ENCODE measurements around the gene RPS24. TPM values are rescaled to one million over a fixed set of nuclear protein-coding genes. Genes with fewer than 3 reads are reported as not detected.

RPS24 gene
- total and polyA plus RNA-seq, 2 of the 13 experiments (the other 11 are each of a cell fraction or from before 2014, with no cell fraction given) = 2,690 to 3,319 TPM

DNA sequence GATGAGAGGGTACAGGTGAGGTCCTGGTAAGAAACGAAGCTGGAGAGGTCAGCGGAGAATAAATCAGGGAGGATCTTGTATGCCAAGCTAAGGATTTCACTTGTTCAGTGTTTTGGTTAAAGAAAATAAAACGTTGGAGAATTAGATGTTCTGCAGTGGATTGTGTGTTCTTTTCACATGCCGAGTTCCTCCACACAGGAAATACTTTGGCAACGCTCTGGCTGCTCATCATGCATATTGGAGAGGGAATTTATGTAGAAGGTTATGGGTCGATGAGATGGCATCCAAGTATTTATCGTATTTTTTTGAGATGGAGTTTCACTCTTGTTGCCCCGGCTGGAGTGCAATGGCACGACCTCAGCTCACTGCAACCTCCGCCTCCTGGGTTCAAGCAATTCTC, 11.0 kb downstream of the RPS24 start:
- peaks cover 27% of the 10 kb centered on the region for H3K4me1 ChIP-seq (ENCODE audit: insufficient read depth, low read length)
- no peaks in the 10 kb centered on the region for H3K27me3 ChIP-seq (ENCODE audit: control insufficient read depth in 1 of 2, insufficient read depth in 2 of 2, low read length in 2 of 2)
- BruUV-seq (replicated peaks) = no TSS peak
- no peak for ATAC-seq
- 91% methylated on average over 10 of the region's 10 CpGs for WGBS (ENCODE audit: low lambda C conversion rate)
- no peak overlapping the region for H3K4me2 ChIP-seq (ENCODE audit: low read depth, low read length)
- ChIA-PET POLR2A (no interaction called here), CTCF (ENCODE audit: low intra/inter-chr PET ratio, low total read pairs) (no interaction called here)
- no peaks in the 10 kb centered on the region for H3K79me2 ChIP-seq (ENCODE audit: insufficient read depth, low read length)
- in situ Hi-C loops (cut with HindIII; ENCODE audit: extremely low pct_ligation_motif_present, low pct_unique_long_range_greater_than_20kb) (loop anchor here (5.0 kb wide), 1 partner anchor 123 kb away; no protein-coding TSS in a partner anchor), intact Hi-C loops (cut with micrococcal nuclease; ENCODE audit: unreplicated experiment) (loop anchor here (5.0 to 10.0 kb wide), 4 partner anchors 260 to 1153 kb away; no protein-coding TSS in a partner anchor)
- DNase-seq (ENCODE audit: low spot score) = no peak
- no peak overlapping the region for H2AFZ ChIP-seq (ENCODE audit: low read length)
- H3K9me3 ChIP-seq (ENCODE audit: low read length) = no peaks in the 10 kb centered on the region
- TF ChIP-seq POLR2G (IDR thresholded peaks at IDR 0.05; ENCODE audit: low read depth, low read length) = peak; percentile 53; the same call in 1 of the 2 replicates
- no peak for TF ChIP-seq ZNF552 (CRISPR knock-in tag; IDR thresholded peaks at IDR 0.05; ENCODE audit: borderline replicate concordance)
- H3K36me3 ChIP-seq (replicated peaks in 1 of 2; ENCODE audit: control insufficient read depth in 1 of 2, insufficient read depth in 2 of 2, low read length in 2 of 2) = peaks cover 11 to 25% of the 10 kb centered on the region in 2 experiments
- no peak for FAIRE-seq
- H3K27ac ChIP-seq (ENCODE audit: extremely low read length, insufficient read depth, low read length) = no peak overlapping the region
- H4K20me1 ChIP-seq (ENCODE audit: insufficient read depth, low read length) = peaks cover 32% of the 10 kb centered on the region
- no peak overlapping the region for H3K4me3 ChIP-seq (replicated peaks in 1 of 3; ENCODE audit: insufficient read depth in 1 of 3, low read depth in 2 of 3, low read length in 3 of 3)
- no peak overlapping the region for H3K9ac ChIP-seq (ENCODE audit: insufficient read depth, low read depth, low read length)

DNA sequence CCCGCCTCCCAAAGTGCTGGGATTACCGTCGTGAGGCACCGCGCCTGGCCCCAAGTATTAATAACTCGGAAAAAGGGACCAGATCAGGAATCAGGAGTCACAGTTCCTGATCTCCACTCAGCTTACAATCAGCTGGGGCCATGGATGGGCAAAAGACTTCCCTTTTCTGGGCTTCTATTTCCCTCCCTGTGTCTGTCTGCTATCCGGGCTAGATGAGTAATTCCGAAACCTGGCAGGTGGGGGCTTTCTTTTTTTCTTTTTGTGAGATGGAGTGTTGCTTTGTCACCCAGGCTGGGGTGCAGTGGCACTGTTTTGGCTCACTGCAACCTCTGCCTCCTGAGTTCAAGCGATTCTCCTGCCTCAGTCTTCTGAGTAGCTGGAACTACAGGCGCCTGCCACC, 11.6 kb downstream of the RPS24 start:
- ChIA-PET POLR2A (interaction anchor here (1.1 kb wide), 1 partner anchor 8 kb away, joined by 3 read pairs; no protein-coding TSS in a partner anchor), CTCF (ENCODE audit: low intra/inter-chr PET ratio, low total read pairs) (no interaction called here)
- Histone ChIP-seq H2AFZ (ENCODE audit: low read length) (no peak overlapping the region), H3K4me1 (ENCODE audit: insufficient read depth, low read length) (peaks cover 28% of the 10 kb centered on the region), H3K4me3 (replicated peaks in 1 of 3; ENCODE audit: insufficient read depth in 1 of 3, low read depth in 2 of 3, low read length in 3 of 3) (no peak overlapping the region), H3K4me2 (ENCODE audit: low read depth, low read length) (no peak overlapping the region), H3K27me3 (ENCODE audit: control insufficient read depth in 1 of 2, insufficient read depth in 2 of 2, low read length in 2 of 2) (no peaks in the 10 kb centered on the region), H3K27ac (ENCODE audit: extremely low read length, insufficient read depth, low read length) (no peak overlapping the region), H3K36me3 (replicated peaks in 1 of 2; ENCODE audit: control insufficient read depth in 1 of 2, insufficient read depth in 2 of 2, low read length in 2 of 2) (peaks cover 8 to 20% of the 10 kb centered on the region in 2 experiments; a peak in 4 of 5 replicates), H3K9ac (ENCODE audit: insufficient read depth, low read depth, low read length) (no peak overlapping the region), H3K9me3 (ENCODE audit: low read length) (no peaks in the 10 kb centered on the region), H4K20me1 (ENCODE audit: insufficient read depth, low read length) (peaks cover 27% of the 10 kb centered on the region), H3K79me2 (ENCODE audit: insufficient read depth, low read length) (no peaks in the 10 kb centered on the region)
- in situ Hi-C loops (cut with HindIII; ENCODE audit: extremely low pct_ligation_motif_present, low pct_unique_long_range_greater_than_20kb) (loop anchor here (5.0 kb wide), 1 partner anchor 122 kb away; no protein-coding TSS in a partner anchor), intact Hi-C loops (cut with micrococcal nuclease; ENCODE audit: unreplicated experiment) (loop anchor here (5.0 to 10.0 kb wide), 4 partner anchors 260 to 1152 kb away; no protein-coding TSS in a partner anchor)
- TF ChIP-seq TRIM24 (CRISPR knock-in tag; IDR thresholded peaks at IDR 0.05) (no peak), RBM39 (IDR thresholded peaks at IDR 0.05; ENCODE audit: low read depth, low read length, poor library complexity, severe bottlenecking) (no peak), ZNF816 (CRISPR knock-in tag; IDR thresholded peaks at IDR 0.05; ENCODE audit: borderline replicate concordance) (no peak), GATAD2A (CRISPR knock-in tag; IDR thresholded peaks at IDR 0.05) (no peak), ARNT (IDR thresholded peaks at IDR 0.05) (no peak), ZNF251 (CRISPR knock-in tag; IDR thresholded peaks at IDR 0.05) (no peak), KLF13 (CRISPR knock-in tag; IDR thresholded peaks at IDR 0.05) (no peak), ZFP36 (IDR thresholded peaks at IDR 0.05; ENCODE audit: borderline replicate concordance, low read depth, low read length, partially characterized antibody) (no peak), MIXL1 (CRISPR knock-in tag; IDR thresholded peaks at IDR 0.05) (no peak), ARHGAP35 (CRISPR knock-in tag; IDR thresholded peaks at IDR 0.05; ENCODE audit: borderline replicate concordance) (no peak), ZNF30 (CRISPR knock-in tag; IDR thresholded peaks at IDR 0.05) (no peak), ISX (CRISPR knock-in tag; conservative IDR thresholded peaks at IDR 0.05) (no peak), ZNF10 (CRISPR knock-in tag; IDR thresholded peaks at IDR 0.05; ENCODE audit: borderline replicate concordance, low read depth) (no peak), SOX6 (IDR thresholded peaks at IDR 0.05) (no peak), SOX6 (CRISPR knock-in tag; IDR thresholded peaks at IDR 0.05) (no peak), SMAD3 (CRISPR knock-in tag; IDR thresholded peaks at IDR 0.05) (no peak), MTF2 (CRISPR knock-in tag; IDR thresholded peaks at IDR 0.05; ENCODE audit: borderline replicate concordance) (no peak)
- TF ChIP-seq, protein P1, sequence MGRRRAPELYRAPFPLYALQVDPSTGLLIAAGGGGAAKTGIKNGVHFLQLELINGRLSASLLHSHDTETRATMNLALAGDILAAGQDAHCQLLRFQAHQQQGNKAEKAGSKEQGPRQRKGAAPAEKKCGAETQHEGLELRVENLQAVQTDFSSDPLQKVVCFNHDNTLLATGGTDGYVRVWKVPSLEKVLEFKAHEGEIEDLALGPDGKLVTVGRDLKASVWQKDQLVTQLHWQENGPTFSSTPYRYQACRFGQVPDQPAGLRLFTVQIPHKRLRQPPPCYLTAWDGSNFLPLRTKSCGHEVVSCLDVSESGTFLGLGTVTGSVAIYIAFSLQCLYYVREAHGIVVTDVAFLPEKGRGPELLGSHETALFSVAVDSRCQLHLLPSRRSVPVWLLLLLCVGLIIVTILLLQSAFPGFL (CRISPR knock-in tag; IDR thresholded peaks at IDR 0.05) = no peak
- WGBS (ENCODE audit: low lambda C conversion rate) = 90% methylated on average over 10 of the region's 10 CpGs
- no peak for ATAC-seq
- no peak for FAIRE-seq
- no TSS peak for BruUV-seq (replicated peaks)
- DNase-seq (ENCODE audit: low spot score) = no peak

Measured in HepG2 (cell line).